ENCODE data around the gene CDY2B.
"Not testable (repeated sequence)": the region's sequence is repeated elsewhere in the genome, so short reads cannot be mapped to it uniquely, and the experiment has no call there.

The CDY2B gene

GRCh38 chrY:17880120-17880519, at the start of gene CDY2B:
Gene CDY2B, minus strand, starts transcription at chrY:17880220. Its CDS starts 328 bp downstream, at chrY:17879892.
- not testable (repeated sequence) for DNase-seq

DNA sequence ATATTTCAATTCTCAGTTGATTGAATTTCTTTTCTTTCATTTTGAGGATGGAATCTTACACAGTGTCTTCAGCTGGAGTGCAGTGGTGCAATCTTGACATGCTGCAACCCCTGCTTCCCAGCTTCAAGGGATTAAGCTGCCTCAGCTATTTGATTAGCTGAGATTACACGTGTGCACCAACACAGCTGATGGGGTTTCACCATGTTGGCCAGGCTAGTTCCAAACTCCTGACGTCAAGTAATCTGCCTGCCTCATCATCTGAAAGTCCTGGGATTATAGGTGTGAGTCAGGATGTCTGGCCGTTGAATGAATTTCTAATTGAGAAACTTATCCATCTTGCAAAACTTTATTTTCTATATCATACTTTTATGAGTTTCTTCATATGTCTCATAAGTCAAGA, 28.0 kb upstream of the CDY2B start:
- not testable (repeated sequence) for DNase-seq

GRCh38 chrY:17907351-17907750, 27.3 kb upstream of the CDY2B start:
- not testable (repeated sequence) for DNase-seq

DNA sequence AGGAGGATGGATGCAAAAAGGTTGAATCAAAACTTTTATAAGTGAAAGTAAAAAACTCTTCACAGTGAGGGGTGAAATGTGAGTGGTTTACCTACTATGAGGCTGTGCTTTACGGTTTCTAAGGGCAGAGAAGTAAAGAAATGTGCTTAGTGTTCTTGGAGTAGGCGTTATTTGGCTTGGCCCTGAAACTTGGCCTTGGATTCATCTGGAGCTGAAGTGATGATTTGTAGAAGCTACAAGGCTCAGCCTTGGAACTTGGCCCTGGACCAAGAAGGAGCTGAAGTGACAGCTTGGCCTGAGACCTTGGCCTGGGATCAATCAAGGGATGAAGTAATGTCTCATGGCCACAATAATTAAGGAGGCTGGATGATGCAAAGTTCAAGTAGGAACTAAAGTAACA, 1.7 kb upstream of the CDY2B start:
- DNase-seq = not testable (repeated sequence)

DNA sequence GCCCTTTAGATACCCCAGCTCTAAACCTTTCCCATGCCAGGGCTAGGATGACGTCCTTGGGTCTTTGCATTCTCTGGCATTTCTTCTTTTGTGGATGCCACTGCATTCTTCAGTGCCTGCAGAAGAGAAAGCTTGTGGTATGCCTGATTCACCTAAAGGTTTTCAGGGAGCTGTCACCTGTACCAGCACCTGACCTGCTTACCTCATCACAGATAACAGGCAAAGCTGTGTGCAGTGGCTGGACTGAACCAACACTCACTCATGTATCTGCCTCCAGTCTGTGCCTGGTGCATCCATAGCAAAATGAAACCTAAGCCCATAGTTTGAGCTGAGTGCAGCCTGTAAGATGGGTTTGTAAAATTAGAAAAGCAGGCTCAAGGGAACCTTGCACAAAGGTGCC, 3.3 kb downstream of the CDY2B start:
- DNase-seq = not testable (repeated sequence)

- not testable (repeated sequence) for DNase-seq
Measured at GRCh38 chrY:17875401-17875800, 4.6 kb downstream of the CDY2B start.

- DNase-seq = not testable (repeated sequence)
Measured at GRCh38 chrY:17871194-17871903, 8.7 kb downstream of the CDY2B start.

DNA sequence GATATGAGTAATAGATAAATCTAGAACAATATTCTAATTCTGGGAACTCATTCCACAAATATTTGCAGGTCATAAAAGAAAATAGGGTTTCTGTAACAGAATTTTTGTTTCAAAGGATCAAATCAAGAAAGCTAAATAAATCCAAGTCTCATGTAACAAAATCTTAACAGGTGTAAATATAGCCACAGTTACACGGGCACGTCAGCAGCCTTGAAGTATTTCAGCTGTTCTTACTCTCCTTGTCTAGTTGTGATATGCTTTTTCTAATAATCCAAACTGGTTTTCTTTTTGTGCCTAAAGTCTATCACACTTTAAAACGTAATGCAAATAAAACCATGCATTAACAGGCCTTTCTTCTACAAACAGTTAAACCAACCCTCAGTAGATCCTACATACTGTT, 9.3 kb downstream of the CDY2B start:
- DNase-seq = not testable (repeated sequence)

DNA sequence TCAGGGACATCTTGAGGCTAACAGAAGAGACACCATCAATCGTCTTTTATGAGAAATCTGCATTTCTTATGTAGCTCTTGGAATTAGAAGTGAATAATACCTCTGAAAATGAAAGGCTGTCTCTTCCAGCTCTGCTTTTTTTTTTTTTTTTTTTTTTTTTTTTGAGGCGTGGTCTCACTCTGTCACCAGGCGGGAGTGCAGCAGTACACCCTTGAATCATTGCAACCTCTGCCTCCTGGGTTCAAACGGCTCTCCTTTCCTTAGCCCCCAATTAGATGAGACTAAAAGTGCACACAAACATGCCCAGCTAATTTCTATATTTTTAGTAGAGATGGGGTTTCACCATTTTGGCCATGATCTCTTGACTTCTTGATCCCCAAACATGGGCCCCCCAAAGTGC, 12.2 kb downstream of the CDY2B start:
- DNase-seq = not testable (repeated sequence)

- not testable (repeated sequence) for DNase-seq
Measured at GRCh38 chrY:17860634-17861033, 19.4 kb downstream of the CDY2B start.

DNA sequence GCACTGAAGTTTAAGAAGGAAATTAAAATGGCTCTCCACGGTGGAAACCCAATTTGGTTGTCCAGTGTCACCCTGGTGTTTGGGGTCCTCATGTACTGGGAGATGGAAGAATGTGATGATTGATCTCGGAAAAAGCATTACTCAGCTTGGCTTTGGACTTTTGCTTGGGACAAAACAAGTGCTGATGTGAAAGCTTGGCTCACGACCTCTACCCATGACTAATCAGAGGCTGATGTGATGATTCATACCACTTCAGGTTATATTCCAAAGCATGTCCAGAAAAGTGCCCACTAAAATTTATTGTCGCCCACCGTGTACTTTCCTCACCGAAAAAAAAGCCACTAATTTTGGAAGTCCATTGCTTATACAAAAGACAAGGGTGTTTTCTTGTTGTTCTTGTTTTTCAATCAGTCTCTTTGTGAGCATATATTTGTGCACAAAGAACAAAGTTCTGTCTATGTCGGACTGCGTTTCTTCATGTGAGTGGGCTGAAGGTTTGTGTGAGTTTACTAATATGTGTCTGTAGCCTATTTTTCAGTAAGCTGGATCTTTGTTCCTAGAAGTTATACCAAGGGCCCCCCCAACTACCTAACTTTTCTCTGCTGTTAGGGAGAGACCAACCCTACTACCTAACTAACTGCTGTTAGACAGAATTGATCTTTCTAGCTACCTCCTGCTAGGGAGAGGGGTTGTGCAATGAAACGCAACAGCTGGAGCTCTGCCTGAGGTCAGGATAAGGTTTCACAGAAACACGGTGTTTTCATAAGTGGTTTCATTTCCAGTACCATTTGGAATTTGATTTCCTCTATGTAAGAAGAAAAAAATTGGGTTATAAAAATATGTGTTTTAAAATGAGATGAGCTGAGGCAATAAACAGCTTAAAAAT, 22.8 kb downstream of the CDY2B start:
- not testable (repeated sequence) for DNase-seq

DNA sequence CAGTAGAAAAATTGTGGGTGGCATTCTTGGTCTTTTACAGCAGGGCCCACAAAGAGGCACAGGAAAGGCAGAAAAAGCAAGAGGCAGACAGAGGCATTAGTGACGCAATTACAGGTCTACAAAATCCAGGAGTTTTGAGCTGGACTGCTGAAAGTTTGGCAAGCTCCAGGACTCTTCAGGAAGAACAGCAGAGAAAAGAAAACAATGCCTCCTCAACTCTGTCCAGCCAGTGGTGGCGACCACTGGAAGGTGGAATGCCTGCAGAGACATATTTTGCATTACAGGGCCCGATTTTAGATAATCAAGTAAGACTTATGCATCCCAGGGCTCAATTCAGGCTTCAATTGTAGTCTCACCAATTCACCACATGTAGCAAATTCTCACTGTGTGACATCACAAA, 23.5 kb downstream of the CDY2B start:
- DNase-seq = not testable (repeated sequence)

DNA sequence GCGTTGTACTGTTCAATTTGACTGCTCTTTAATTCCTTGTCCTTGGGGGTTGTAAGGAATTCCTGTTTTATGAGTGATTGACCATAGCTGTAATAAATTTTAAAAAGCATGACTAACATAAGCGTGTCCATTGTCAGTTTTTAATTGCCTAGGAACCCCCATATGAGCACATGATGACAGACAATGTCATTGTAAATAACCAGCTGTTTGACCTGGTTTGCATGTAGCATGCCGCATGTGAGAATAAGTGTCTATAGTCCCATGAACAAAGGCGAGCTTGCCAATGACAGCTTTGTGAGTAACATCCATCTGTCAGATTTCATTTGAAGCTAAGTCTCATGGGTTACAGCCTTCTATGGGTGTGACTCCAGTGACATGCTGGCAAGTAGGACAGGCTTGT, 30.9 kb downstream of the CDY2B start:
- not testable (repeated sequence) for DNase-seq

DNA sequence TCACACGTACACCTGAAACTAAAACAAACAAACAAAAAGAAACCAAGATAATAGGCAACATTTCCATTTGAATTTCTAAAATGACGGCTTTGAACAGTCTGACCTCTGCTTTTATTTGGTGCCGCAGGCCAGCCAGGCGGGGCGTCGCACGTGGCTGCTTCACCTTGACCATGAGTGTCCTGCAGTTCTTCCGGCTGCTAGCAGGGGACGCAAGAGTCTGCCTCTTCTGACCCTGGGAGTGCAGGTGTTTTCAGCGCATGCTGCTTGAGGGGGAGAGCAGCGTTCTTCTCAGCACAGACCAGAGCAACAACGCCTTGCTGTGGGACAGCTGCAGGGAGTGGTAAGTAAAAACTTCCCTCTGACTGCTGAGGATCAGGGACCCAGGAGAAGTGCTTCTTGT, 47.9 kb downstream of the CDY2B start:
- DNase-seq = not testable (repeated sequence)

Measured in anterior cingulate cortex (tissue), 58 donors.